Activated T-cell treated with anti-CD3 and anti-CD28 coated beads, Interleukin-2, amount 50 U/mL, for 4 hours (primary cell): ENCODE data around the gene DHX36. TPM values are rescaled to one million over a fixed set of nuclear protein-coding genes. Genes with fewer than 3 reads are reported as not detected.
A peak's percentile ranks its signal among the peaks of the same experiment; 100 is the strongest.

ENCODE experiments used
- ATAC-seq, 2 donors: fragments of 200-7000 bp; cut with Tn5 transposase; one replicate each; pipeline ENCODE4 v1.10.0; 2021
- DNase-seq: peaks from one replicate; pipeline ENCODE4 v3.0.0-alpha.2; 2020
- H3K27me3 Mint-ChIP-seq: one replicate; pipeline ENCODE4 v1.8.0; 2021; ENCODE audit warnings: low read depth, mixed read lengths
- H3K36me3 Mint-ChIP-seq: one replicate; pipeline ENCODE4 v1.8.0; 2022; ENCODE audit warnings: mixed read lengths; ENCODE audit not compliant: insufficient read depth
- H3K4me1 Mint-ChIP-seq: one replicate; pipeline ENCODE4 v1.8.0; 2021; ENCODE audit warnings: low read depth, mixed read lengths
- H3K4me3 Mint-ChIP-seq: one replicate; pipeline ENCODE4 v1.8.0; 2021; ENCODE audit warnings: mild to moderate bottlenecking, moderate library complexity, mixed read lengths
- H3K9me3 Mint-ChIP-seq: one replicate; pipeline ENCODE4 v1.8.0; 2021; ENCODE audit warnings: mixed read lengths
- total RNA-seq, 3 donors: library from RNA; stranded (reverse); gene quantifications; one replicate each; pipeline ENCODE4 v1.2.1, GENCODE V29; 2021

The DHX36 gene
- total RNA-seq, 3 donors from 2014 or later, result 73.9 to 89.1 (median 85.4) TPM

DNA sequence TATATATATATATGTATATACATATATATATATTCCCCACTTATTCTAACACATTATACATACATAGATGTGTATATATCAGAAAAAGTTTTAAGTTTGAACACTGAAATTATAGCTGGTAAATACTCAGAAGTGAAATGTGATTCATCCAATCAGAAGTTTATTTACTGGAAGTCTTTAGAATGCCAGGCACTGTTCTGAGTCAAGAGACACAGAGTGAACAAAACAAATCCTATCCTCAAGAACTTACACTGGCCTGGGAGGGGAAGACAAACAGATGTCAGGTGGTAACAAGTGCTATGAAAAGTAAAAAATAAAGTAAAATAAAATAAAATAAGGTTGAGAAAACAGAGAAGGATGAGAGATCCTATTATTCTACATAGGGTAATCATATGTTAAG is 13.4 kb downstream of the DHX36 start:
- Mint-ChIP-seq H3K27me3 (no peaks in the 10 kb centered on the region), H3K36me3 (peaks cover 48% of the 10 kb centered on the region), H3K4me1 (peaks cover 19% of the 10 kb centered on the region), H3K4me3 (no peak overlapping the region), H3K9me3 (no peaks in the 10 kb centered on the region)
- ATAC-seq (peak; percentile 32 to 48), DNase-seq (no peak)

DNA sequence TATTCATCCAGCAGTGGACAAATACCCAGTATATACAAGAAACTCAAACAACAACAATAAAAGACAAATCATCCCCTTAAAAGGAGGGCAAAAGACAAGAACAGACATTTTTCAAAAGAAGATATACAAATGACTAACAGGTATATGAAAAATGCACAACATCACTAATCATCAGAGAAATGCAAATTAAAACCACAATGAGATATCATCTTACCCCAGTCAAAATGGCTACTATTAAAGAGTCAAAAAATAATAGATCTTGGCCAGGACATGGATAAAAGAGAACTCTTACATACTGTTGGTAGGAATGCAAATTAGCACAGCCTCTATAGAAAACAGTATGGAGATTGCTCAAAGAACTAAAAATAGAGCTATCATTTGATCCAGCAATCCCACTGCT is 16.9 kb downstream of the DHX36 start:
- DNase-seq (no peak), ATAC-seq (peak in 1 of 2 donors; percentile 43)
- Mint-ChIP-seq H3K36me3 (peaks cover 34% of the 10 kb centered on the region), H3K4me3 (no peak overlapping the region), H3K27me3 (no peaks in the 10 kb centered on the region), H3K9me3 (no peaks in the 10 kb centered on the region), H3K4me1 (peaks cover 13% of the 10 kb centered on the region)

DNA sequence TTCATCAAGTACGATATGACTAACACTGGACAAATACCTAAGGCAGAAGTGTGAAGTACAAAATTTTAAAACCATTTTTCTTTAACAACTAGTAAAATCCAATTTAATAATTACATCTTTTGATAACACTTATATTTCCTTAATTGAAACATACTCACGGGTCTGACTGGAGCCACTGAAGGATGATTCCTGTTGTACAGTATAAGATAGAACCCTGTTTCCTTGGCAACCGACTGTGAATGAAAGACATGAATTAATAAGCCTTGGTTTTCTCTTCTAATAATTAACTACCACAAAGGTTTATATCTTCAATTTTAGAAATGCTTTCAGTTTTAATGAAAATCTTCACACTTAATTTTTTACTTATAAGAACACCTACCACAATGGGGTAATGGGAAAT is 19.4 kb downstream of the DHX36 start:
- no peak overlapping the region for H3K4me3 Mint-ChIP-seq
- H3K4me1 Mint-ChIP-seq, result peaks cover 13% of the 10 kb centered on the region
- peaks cover 50% of the 10 kb centered on the region for H3K36me3 Mint-ChIP-seq
- H3K9me3 Mint-ChIP-seq, result no peaks in the 10 kb centered on the region
- no peaks in the 10 kb centered on the region for H3K27me3 Mint-ChIP-seq
- ATAC-seq, result no peak
- no peak for DNase-seq

DNA sequence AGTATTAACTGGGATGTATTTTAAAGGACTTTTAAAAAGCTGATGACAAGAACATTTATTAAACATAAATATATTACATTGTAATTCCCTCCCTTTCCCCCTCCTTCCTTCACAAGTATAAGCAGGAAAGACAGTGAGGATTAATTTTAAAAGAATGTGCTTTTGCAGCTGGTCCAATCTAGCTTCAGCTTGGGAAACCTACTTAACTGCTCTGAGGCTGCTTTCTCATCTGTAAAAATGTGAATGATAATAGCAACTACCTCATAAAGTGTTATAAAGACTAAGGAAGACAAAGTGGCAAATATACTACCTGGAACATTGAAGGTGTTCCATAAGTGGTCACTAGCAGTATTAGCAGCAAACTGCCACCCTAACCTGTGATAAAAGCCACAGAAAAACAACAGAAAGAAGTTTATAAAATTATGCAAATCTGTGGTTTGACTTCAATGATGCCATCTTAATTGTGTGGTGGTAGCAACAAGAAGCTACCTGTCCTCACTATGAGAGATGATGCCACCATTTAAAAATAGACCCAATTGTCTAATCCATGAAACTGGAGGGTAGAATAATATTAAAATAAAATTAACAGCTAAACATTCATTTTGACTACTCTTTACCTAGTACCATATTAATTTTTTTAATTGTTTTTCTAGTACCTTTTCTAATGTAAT is 20.0 kb downstream of the DHX36 start:
- H3K27me3 Mint-ChIP-seq, result no peaks in the 10 kb centered on the region
- no peak overlapping the region for H3K4me3 Mint-ChIP-seq
- no peaks in the 10 kb centered on the region for H3K9me3 Mint-ChIP-seq
- H3K4me1 Mint-ChIP-seq, result peaks cover 13% of the 10 kb centered on the region
- peaks cover 51% of the 10 kb centered on the region for H3K36me3 Mint-ChIP-seq
- DNase-seq (no peak), ATAC-seq (no peak)

DNA sequence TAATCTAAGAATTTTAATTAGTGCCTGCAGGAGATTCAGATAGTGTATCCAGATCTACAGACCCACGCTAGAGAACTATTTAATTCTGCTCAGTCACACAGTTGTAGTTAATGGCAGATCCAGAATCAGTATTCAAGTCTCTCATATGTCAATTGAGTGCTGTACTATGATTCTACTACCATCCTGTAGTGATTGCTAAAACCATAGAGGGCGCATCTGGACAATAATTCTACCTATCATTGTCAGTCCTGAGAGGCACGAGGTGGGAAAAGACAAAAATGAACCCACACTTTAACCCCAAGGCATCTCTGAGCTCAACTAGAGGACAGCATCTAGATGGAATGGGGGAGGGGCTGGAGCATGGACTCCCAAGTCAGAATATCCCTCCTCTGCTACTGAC is 22.7 kb downstream of the DHX36 start:
- Mint-ChIP-seq H3K27me3 (no peaks in the 10 kb centered on the region), H3K4me1 (no peaks in the 10 kb centered on the region), H3K9me3 (no peaks in the 10 kb centered on the region), H3K36me3 (peaks cover 45% of the 10 kb centered on the region), H3K4me3 (no peak overlapping the region)
- ATAC-seq, result no peak
- DNase-seq, result no peak

DNA sequence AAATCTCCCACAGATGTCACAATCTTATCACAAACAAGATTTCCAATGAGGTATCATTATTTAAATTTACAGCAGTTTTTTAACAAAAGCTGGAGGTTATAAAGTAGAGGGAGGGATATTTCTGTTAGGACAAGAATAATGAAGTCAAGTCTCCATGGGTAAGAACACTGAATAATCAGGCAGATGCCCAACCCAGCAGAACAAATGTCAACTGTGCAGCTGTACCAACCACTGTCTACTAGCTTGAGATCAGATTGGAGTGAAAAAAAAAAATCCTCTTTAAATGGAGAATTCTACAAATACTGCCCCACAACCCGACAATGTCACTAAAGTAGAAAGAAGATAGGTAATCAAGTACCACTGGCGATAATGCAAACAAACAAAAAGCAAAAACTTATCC is 30.3 kb downstream of the DHX36 start:
- Mint-ChIP-seq H3K27me3 (no peaks in the 10 kb centered on the region), H3K4me1 (no peaks in the 10 kb centered on the region), H3K4me3 (no peak overlapping the region), H3K9me3 (no peaks in the 10 kb centered on the region), H3K36me3 (peaks cover 38% of the 10 kb centered on the region)
- ATAC-seq, result no peak
- DNase-seq, result no peak

DNA sequence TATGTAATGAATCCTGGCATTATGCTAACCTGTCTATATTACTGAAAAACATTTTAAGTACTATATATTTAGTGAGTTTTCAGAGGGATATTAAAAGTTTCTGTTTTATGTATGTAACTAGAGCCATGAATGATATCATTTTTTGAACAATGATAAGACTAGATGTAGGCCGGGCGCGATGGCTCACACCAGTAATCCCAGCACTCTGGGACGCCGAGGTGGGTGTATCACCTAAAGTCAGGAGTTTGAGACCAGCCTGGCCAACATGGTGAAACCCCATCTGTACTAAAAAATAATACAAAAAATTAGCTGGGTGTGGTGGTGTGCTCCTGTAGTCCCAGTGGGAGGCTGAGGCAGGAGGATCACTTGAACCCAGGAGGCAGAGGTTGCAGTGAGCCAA is 34.1 kb downstream of the DHX36 start:
- H3K27me3 Mint-ChIP-seq, result no peaks in the 10 kb centered on the region
- peaks cover 38% of the 10 kb centered on the region for H3K36me3 Mint-ChIP-seq
- no peaks in the 10 kb centered on the region for H3K9me3 Mint-ChIP-seq
- no peak overlapping the region for H3K4me3 Mint-ChIP-seq
- no peaks in the 10 kb centered on the region for H3K4me1 Mint-ChIP-seq
- DNase-seq (no peak), ATAC-seq (no peak)

DNA sequence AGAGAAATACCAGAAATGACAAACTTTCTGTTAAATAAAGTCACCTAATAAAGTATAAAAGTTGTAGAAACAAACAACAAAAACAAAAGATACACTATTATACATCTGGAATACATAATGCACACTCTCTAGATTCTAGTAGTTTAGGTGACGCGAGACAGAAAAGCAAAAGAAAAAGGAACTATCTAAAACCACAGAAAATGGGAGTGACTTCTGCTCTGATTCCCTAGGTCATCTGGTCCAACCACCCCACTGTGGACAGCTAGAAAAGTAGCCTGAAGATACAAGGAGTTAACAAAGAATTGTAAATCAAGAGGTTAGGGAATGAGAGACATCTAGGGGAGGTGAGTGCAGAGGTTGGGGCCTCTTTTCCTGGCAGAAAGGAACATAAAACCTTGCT is 39.1 kb downstream of the DHX36 start:
- no peak for ATAC-seq
- H3K36me3 Mint-ChIP-seq, result peaks cover 44% of the 10 kb centered on the region

DNA sequence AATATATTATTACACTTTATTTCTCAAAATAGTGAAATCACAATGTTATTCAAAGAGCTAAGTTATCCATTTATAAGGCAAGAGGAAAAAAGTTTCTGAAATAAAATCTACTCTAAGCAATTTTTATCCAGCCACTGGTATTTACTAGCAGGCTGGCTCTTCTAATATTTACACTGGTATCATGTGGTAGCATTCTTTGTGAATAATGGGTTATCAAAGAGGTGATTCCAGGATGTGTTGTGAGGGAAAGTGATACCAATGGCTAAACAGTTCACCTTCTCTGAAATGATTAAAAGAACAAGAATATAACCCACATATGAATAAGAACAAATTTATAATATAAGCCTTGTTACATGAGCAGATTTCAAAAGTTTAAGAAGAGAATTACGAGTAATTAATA is 44.1 kb downstream of the DHX36 start:
- H3K36me3 Mint-ChIP-seq, result peaks cover 51% of the 10 kb centered on the region
- H3K4me1 Mint-ChIP-seq, result no peaks in the 10 kb centered on the region
- no peaks in the 10 kb centered on the region for H3K9me3 Mint-ChIP-seq
- no peak overlapping the region for H3K4me3 Mint-ChIP-seq
- no peaks in the 10 kb centered on the region for H3K27me3 Mint-ChIP-seq
- ATAC-seq (no peak), DNase-seq (no peak)

More for the DNA sequence above, 39.1 kb downstream of the DHX36 start:
- H3K9me3 Mint-ChIP-seq, result no peaks in the 10 kb centered on the region
- DNase-seq, result no peak
- H3K4me3 Mint-ChIP-seq, result no peak overlapping the region
- no peaks in the 10 kb centered on the region for H3K4me1 Mint-ChIP-seq
- no peaks in the 10 kb centered on the region for H3K27me3 Mint-ChIP-seq

DNA sequence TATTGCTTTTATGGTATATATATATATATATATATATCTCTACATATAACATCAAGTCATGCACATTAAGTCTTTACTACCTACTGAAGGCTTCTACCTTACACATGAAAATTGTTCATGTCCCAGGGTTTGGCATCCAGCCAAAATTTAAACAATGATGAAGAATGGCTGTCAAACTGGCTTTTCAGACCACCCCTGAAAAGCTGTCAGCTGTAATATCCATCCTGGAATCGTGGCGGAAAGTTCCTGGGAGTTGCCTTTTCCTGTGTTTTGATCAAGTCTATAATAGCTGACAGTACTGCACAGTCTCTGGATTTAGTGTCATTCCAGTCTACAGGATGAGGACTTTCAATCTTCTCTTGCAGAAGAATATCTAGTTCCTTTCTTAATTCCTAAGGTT is 48.3 kb downstream of the DHX36 start:
- H3K36me3 Mint-ChIP-seq, result peaks cover 49% of the 10 kb centered on the region
- H3K4me1 Mint-ChIP-seq, result no peaks in the 10 kb centered on the region

DNA sequence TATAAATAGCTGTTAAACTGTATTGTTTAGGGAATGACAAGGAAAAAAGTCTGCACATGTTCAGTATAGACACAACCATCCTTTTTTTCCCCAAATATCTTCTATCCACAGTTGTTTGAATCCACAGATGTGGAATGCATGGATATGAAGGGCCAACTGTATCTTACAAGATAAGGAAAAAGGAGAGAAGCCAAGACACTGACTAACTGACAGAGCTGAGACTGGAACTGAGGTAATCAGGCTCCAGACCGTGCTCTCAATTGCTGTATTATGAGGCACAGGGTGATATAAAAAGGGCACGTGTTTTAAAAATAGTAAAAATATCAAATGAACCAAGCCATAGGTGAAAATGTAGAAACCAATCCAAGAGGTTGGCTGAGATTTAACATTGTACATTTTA is 49.0 kb downstream of the DHX36 start:
- H3K4me3 Mint-ChIP-seq, result no peak overlapping the region
- H3K4me1 Mint-ChIP-seq, result no peaks in the 10 kb centered on the region
- peaks cover 4% of the 10 kb centered on the region for H3K9me3 Mint-ChIP-seq
- ATAC-seq (no peak), DNase-seq (no peak)
- peaks cover 47% of the 10 kb centered on the region for H3K36me3 Mint-ChIP-seq
- no peaks in the 10 kb centered on the region for H3K27me3 Mint-ChIP-seq

More for the DNA sequence above, 48.3 kb downstream of the DHX36 start:
- no peak for DNase-seq
- Mint-ChIP-seq H3K9me3 (peaks cover 4% of the 10 kb centered on the region), H3K4me3 (no peak overlapping the region), H3K27me3 (no peaks in the 10 kb centered on the region)
- ATAC-seq, result no peak

DNA sequence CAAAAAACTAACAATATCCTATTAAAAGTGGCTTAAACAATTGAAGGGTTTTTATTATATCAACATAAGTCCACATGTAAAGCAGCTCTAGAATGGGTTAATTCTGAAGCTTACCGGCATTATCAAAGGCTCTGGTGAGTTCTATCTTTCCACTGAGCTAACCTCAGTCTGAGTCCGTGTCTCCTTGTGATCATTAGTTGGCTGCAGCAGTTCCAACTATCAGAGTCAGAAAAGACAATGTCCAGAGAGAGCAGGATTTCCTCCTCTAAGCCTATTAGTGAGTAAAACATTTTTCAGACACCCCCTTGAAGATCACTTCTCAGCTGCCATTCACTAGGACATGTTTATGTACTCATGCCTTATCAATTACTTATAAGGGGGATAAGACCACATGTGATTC is 49.9 kb downstream of the DHX36 start:
- Mint-ChIP-seq H3K36me3 (peaks cover 44% of the 10 kb centered on the region), H3K9me3 (peaks cover 4% of the 10 kb centered on the region), H3K27me3 (no peaks in the 10 kb centered on the region), H3K4me1 (no peaks in the 10 kb centered on the region), H3K4me3 (no peak overlapping the region)
- DNase-seq (no peak), ATAC-seq (no peak)

DNA sequence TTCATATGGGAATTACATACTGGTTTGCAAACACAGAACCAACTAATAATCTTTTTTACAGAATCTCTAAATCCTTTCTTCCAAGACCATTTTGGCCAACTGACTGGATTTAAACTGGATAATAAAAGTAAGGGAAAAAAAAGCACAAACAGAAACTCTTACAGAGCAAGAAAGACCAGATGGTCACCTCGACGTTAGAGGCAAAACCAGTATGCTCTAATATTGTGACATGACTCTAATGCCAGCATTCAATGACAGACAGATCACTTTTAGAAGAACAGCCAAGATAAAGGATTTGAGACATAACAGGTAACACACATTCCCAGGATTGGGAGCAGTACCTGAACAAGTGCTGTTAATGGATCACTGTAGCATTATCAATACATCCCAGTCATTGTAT is 50.9 kb downstream of the DHX36 start:
- Mint-ChIP-seq H3K9me3 (peaks cover 4% of the 10 kb centered on the region), H3K4me3 (no peak overlapping the region), H3K27me3 (no peaks in the 10 kb centered on the region), H3K36me3 (peaks cover 46% of the 10 kb centered on the region), H3K4me1 (no peaks in the 10 kb centered on the region)
- DNase-seq, result no peak
- ATAC-seq, result no peak

DNA sequence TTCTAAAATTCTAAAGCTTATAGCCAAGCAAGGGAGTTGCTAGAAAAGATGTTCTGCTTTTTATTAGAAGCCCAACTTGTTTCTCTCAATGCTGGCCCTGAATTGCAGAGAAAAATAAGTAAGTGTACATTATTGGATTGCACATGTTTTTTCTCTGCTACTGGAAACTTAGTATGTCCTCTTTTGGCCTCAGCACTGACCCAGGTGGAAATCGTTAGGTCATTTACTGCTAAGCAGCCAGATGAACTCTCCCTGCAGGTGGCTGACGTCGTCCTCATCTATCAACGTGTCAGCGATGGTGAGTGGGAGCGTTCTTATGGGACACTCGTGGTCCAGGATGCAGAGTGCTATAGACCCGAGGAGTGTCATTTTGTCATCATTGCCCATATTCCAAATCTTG is 69.8 kb downstream of the DHX36 start:
- ATAC-seq (no peak), DNase-seq (no peak)
- Mint-ChIP-seq H3K4me3 (no peak overlapping the region), H3K9me3 (no peaks in the 10 kb centered on the region), H3K27me3 (no peaks in the 10 kb centered on the region), H3K36me3 (peaks cover 48% of the 10 kb centered on the region), H3K4me1 (peaks cover 9% of the 10 kb centered on the region)

DNA sequence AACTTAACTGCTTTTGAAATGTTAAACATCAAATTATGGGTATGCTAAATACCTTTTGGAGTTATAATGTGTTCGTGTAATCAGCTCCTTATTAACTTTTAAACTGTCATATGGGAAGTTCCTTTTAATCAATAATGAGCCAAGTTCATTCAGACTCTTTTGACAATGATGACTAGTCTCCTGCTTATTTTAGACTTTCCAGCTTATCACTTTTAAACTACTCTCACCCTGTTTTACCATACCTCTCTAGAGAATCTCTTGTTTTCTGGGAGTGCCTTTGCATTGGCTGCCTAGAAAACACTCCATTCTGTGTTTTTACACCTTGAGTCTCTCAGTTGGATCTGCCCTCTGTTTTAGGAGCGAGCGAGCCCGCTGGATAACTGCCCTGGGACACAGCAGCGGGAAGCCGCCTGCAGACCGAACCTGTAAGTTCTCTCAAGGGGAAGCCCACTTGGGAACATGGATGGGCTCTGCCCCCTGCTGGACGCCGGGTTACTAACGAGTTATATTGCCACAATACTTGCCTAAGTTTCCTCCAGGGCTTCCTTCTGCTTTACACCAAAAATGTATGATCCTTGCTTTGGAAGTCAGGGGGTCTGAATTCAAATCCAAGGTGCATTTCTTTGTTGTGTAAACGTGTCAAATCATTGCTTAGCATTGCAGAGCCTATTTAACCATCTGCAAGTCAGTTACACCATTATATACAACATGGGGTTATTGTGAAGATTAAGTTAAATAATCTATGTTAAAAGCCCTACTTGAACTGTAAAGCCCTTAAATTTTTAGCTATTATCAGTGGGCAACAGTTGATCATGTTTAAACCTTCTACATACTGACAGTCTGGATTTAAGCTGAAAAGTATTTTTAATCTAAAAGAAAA is 71.3 kb downstream of the DHX36 start:
- Mint-ChIP-seq H3K4me1 (peaks cover 6% of the 10 kb centered on the region), H3K36me3 (peaks cover 37% of the 10 kb centered on the region), H3K9me3 (no peaks in the 10 kb centered on the region), H3K27me3 (no peaks in the 10 kb centered on the region), H3K4me3 (no peak overlapping the region)
- DNase-seq (peak; percentile 53), ATAC-seq (peak; percentile 62 to 69)
